Vagina (tissue), 2 donors: ENCODE results near the gene ANXA5.

ENCODE experiments used
- CTCF ChIP-seq, 3 experiments: fragments of 450-650 bp in 2 of 3; fragments of 200-600 bp in 1 of 3; sonication (generic) in 1 of 3; IDR thresholded peaks; one replicate each; pipeline ENCODE4 v1.5.1; 2017 to 2019; ENCODE audit warnings: antibody characterized with exemption in 3 of 3, mild to moderate bottlenecking in 2 of 3, moderate library complexity in 2 of 3
- POLR2A ChIP-seq, 2 donors: fragments of 450-650 bp; IDR thresholded peaks; one replicate each; pipeline ENCODE4 v1.6.1; 2017; ENCODE audit warnings: antibody characterized with exemption in 2 of 2, mild to moderate bottlenecking in 2 of 2, moderate library complexity in 2 of 2
- POLR2AphosphoS5 ChIP-seq, 2 donors: sonication (generic); formaldehyde crosslinking; IDR thresholded peaks; one replicate each; pipeline ENCODE4 v1.9.0; 2017; ENCODE audit warnings: antibody characterized with exemption in 2 of 2, mild to moderate bottlenecking in 2 of 2, low read depth in 1 of 2; ENCODE audit not compliant: insufficient read depth in 1 of 2

- TF ChIP-seq CTCF (IDR thresholded peaks at IDR 0.05), result no peak
- no peak for TF ChIP-seq POLR2A (IDR thresholded peaks at IDR 0.05)
- TF ChIP-seq POLR2AphosphoS5 (IDR thresholded peaks at IDR 0.05; ENCODE audit: insufficient read depth in 1 of 2, low read depth in 1 of 2), result no peak
Measured at GRCh38 chr4:121721700-121722099, 24.9 kb upstream of the ANXA5 start.
